SU-DHL-6 (cell line): ENCODE measurements around the gene SMARCC2.

Experiments
- EZH2phosphoT487 ChIP-seq: fragments of 200-600 bp; sonication (generic), shearing (Covaris generic); conservative IDR thresholded peaks from 2 replicates; pipeline ENCODE4 v1.6.1; 2018; ENCODE audit warnings: mild to moderate bottlenecking, antibody characterized with exemption, low read length, moderate library complexity, mixed read lengths
- TF ChIP-seq, protein P1 (sequence below): fragments of 200-600 bp; sonication (generic); IDR thresholded peaks from one replicate; pipeline ENCODE4 v1.5.1; 2017; ENCODE audit warnings: antibody characterized with exemption, mild to moderate bottlenecking, low read length, moderate library complexity; ENCODE audit not compliant: insufficient read depth, poor library complexity, severe bottlenecking

DNA sequence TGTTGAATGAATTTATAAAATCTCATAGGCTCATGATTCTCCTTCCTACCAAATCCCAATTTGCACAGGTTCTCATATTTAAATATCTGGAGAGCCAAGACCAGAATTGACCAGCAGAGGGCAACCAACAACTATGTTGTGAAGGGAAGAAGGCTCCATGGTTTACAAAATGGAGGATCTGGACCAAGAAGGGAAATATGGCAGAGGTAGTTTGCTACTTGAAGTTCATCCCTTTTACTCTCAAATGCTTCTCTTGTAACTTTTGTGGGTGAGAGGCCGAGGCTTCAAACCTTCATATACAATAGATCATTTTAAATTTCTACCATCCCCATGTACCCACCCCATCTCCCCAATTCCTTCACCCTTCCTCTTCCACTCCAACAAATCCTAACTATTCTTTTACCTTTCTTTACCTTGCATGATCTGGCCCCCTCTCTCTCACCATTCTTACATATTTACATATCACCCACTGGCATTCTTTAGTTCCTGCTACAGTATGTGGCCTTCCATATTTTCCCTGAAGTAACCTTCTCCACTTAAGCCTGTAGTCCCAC is 3.8 kb upstream of the SMARCC2 start:
- TF ChIP-seq, protein P1, sequence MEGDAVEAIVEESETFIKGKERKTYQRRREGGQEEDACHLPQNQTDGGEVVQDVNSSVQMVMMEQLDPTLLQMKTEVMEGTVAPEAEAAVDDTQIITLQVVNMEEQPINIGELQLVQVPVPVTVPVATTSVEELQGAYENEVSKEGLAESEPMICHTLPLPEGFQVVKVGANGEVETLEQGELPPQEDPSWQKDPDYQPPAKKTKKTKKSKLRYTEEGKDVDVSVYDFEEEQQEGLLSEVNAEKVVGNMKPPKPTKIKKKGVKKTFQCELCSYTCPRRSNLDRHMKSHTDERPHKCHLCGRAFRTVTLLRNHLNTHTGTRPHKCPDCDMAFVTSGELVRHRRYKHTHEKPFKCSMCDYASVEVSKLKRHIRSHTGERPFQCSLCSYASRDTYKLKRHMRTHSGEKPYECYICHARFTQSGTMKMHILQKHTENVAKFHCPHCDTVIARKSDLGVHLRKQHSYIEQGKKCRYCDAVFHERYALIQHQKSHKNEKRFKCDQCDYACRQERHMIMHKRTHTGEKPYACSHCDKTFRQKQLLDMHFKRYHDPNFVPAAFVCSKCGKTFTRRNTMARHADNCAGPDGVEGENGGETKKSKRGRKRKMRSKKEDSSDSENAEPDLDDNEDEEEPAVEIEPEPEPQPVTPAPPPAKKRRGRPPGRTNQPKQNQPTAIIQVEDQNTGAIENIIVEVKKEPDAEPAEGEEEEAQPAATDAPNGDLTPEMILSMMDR = peak; percentile 92
- TF ChIP-seq EZH2phosphoT487 = no peak
